GM21360 (cell line): ENCODE data around the gene LRRC27.

Experiments used
- ATAC-seq: cut with Tn5 transposase; IDR thresholded peaks from one replicate; pipeline ENCODE4 v1.9.1; 2021; ENCODE audit warnings: mild to moderate bottlenecking, moderate library complexity; ENCODE audit not compliant: unreplicated experiment

LRRC27 gene

GRCh38 chr10:132399117-132400035 lies 67.4 kb downstream of the LRRC27 start:
- ATAC-seq, result no peak

DNA sequence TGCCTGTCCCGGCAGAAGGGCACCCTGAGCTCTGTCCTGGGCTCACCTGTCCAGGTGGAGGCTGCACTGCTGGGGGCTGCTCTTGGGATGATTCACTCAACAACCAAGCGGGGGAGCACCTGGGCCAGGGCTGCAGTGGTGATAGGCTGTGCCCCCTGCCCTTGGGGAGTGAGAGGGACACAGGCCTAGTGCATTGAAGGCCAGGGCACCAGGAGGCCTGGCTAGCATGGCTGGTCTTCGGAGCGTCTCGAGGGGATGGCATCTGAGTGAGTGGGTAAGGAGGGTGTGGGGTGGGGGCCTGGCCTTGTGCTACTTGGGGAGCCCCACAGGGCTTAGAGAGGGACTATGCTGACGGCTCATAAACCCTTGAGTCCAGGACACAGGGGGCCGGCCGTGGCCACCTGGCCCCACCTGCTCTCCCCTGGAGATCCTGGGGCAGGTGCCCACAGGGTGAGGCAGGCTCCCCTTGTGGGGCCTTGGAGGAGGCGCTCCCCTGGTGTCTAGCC lies 68.1 kb downstream of the LRRC27 start:
- ATAC-seq, result no peak

DNA sequence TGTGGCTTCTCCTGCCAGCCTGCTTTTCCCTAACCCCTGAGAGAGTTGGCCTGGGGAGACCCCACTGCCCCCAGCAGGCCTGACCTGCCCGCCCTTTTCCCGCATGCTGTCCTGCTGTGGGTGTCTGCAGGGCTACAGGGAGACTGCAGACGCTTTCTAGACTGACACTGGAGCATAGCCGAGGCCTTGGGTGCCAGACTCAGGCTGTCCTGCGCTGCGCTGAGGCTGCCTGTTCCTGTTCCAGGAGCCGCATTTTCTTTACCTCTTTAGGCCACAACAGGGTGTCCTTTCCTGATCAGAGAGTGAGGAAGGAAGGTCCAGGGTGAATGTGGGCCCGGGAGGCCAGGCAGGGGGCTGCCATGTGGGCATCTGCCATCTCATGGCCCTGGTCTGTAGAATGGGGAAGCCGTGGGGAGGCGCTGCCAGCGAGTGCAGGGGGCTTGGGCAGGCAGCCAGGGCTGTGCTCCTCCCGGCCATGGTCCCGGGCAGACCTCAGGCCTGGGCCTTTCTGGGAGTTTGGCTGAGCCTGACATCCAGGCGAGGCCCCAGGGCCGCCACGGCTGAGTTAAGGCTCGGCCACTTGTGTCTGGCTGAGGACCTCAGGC lies 68.7 kb downstream of the LRRC27 start:
- ATAC-seq, result no peak

DNA sequence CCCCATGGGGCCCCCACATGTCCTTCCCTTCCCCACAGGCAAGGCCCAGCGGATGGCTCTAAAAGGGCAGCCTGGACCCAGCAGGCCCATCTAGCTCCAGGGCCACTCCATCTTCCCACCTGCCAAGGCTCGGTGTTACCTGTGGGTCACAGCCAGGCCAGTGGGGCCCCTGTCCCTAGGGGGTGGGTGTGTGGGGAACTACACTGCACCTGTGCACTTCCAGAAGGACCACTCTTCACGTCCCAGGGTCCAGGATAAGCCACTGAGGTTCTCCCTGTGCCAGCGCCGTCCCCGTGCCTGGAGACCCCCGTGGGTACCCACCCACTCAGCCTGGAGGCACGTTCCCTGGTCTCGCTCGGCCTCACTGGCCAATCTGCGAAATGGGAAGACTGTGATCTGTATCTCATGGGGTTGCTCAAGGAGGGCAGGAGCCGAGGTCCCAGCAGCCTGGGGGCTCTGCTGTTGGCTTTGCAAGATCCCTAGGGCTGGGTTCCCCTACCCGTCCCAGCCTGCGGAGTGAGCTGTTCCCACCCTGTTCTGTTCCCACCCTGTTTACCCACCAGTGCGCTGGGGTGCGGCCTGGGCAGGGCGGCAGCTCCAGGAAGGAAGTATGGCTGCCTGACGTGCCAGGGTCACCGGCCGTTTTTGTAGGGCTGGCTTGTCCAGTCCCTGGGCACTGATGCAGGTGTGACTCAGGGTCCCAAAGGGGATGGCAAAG lies 69.6 kb downstream of the LRRC27 start:
- ATAC-seq, result no peak

DNA sequence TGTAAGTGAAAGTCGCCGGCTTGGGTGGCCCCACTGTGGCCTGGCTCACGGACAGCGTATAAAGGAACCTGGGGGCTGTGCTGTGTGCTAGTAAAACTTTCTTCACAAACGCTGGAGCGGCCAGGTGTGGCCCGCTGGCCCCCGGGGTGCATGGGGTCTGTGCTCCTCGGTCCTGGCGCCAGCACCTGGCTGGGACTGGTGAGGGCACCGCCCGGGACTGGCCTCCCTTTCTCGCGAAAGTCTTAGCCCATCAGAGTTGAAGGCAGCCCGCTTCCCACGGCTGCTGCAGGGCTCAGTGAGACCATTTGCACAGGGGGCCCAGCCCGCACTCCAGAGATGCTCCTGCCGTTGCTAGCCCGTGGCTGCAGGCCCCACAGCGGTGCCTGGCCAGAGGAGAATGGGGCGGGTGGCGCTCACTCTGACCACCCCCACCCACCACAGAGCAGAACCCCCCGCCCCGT lies 70.8 kb downstream of the LRRC27 start:
- no peak for ATAC-seq

GRCh38 chr10:132403511-132404168 lies 71.6 kb downstream of the LRRC27 start:
- no peak for ATAC-seq

DNA sequence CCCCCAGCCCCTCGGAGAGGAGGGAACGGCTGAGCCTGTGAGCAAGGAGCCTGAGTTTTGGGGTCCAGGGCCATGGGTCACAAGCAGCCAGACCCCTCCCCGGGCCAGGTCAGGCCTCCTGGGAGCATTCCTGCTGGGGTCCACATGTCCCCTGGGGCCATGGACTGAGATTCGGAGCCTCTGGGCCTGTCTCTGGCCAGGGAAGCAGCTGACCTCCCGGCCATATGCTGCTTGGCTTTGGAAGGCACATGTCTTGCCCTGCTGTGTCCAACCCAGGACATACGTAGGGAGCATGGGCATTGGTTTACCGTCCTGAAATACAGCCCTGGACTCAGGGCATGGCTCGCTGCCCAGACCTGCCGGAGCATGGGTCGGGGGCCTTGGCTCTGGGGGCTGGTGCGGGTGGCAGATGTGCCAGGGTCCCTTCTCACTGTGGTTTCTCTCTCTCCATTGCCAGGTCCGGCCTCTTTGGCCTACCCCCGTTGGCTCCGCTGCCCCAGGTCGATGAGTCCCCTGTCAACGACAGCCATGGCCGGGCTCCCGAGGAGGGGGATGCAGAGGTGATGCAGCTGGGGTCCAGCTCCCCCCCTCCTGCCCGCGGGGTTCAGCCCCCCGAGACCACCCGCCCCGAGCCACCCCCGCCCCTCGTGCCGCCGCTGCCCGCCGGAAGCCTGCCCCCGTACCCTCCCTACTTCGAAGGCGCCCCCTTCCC lies 72.3 kb downstream of the LRRC27 start:
- no peak for ATAC-seq

- ATAC-seq, result no peak
Observed at GRCh38 chr10:132404911-132405462, 73.0 kb downstream of the LRRC27 start.

DNA sequence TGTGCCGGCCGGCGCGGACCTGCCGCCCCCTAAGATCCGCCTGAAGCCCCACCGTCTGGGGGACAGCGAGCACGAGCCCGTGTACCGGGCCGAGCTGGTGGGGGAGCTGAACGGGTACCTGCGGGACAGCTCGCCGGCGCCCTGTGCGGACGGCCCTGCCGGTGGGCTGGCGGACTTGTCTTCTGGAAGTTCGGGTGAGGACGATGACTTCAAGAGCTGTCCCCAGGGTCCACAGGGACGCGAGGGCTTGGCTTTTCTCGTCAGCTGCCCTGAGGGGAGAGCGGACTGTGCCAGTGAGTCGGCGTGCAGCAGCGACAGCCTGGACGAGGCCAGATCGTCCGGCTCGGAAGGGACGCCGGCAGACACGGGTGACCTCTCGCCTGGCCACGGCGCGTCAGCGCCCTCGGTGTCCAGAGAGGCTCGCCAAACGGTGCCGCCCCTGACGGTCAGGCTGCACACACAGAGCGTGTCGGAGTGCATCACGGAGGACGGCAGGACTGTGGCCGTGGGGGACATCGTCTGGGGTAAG lies 73.5 kb downstream of the LRRC27 start:
- no peak for ATAC-seq

- ATAC-seq, result no peak
Observed at GRCh38 chr10:132406181-132406580, 74.2 kb downstream of the LRRC27 start.

- no peak for ATAC-seq
Observed at GRCh38 chr10:132406750-132407149, 74.8 kb downstream of the LRRC27 start.

DNA sequence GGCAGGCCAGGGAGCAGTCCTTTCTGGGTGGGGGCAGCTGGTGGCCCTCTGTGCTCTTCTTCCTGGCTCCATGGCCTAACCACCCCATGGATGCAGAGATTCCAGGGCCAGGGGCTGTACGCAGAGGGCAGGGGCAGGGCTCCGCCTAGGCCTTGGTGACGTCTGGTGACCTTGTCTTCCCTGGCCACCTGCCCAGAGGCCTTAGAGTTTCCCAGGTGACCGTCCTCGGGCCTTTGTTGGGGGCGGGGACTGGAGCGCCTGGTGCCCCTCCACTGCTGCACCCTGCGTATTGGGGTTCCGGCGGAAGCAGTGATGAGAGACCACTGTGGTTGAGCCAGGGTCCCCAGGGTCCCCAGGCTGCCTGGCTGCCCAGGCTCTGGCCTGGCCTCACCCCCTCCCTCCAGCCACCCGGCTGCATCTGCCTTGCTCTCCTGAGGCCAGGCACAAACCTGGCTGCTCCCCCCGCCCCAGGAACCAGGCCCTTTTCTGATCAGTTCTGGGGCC lies 75.3 kb downstream of the LRRC27 start:
- ATAC-seq, result no peak

DNA sequence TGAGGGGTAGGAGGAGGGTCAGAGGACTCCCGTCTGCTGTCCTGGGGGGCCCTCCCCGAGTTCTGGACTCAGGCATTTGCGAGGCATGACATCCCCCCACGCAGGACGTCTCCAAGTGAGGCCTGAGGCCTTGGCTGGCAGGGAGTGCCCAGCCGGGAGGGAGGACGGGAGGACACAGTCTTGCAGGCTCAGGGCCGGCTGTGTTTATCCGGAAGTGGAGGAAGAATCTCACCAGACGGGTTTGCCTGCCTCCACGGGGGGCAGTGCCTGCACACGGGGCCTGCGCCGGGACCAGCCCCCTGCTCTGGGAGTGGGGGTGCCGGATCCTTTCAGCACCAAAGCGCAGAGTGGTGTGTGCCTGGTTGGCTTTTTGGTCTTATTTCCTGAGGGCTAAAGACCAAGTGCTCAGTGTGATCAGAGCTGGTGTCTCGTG lies 75.9 kb downstream of the LRRC27 start:
- no peak for ATAC-seq

DNA sequence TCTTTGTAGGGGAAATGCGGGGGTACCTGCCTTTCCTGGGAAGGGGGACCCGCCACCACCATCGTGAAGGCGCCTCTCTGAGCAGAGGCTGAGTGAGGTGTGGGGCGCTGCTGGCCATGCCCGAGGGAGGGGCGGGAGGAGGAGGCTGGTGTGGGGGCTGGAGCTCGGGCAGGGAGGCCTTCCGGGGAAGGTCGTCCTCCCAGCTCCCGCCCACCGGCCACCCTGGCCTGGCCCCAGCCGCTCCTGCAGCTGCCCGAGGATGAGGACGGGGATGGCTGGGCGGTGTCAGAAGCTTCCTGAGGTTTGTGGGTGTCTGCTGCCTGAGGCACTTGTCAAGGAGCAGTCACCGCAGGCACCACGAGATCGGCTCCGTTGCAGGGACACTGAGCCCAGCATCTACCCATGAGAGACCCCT lies 76.4 kb downstream of the LRRC27 start:
- ATAC-seq, result no peak

GRCh38 chr10:132408823-132409666 lies 77.1 kb downstream of the LRRC27 start:
- no peak for ATAC-seq

- no peak for ATAC-seq
Observed at GRCh38 chr10:132409667-132410028, 77.7 kb downstream of the LRRC27 start.

- ATAC-seq, result no peak
Observed at GRCh38 chr10:132410056-132410778, 78.2 kb downstream of the LRRC27 start.
